Effector memory CD4-positive, alpha-beta T cell (primary cell): Measurements from ENCODE around the gene RAPGEF6.

Experiments used
- DNase-seq, 3 donors: peaks; one replicate each; pipeline ENCODE4 v3.0.0-alpha.2; 2020
- H3K27ac ChIP-seq: 2 replicates; pipeline ENCODE4 v1.7.0; 2013; ENCODE audit warnings: mild to moderate bottlenecking, low read length, moderate library complexity; ENCODE audit not compliant: insufficient read depth, poor library complexity, severe bottlenecking
- H3K27me3 ChIP-seq: replicated peaks from 2 replicates; pipeline ENCODE4 v1.7.0; 2013; ENCODE audit warnings: mild to moderate bottlenecking, low read length; ENCODE audit not compliant: insufficient read depth, control insufficient read depth, poor library complexity, severe bottlenecking
- H3K36me3 ChIP-seq: 2 replicates; pipeline ENCODE4 v1.7.0; 2013; ENCODE audit warnings: mild to moderate bottlenecking, low read length, moderate library complexity; ENCODE audit not compliant: control insufficient read depth, insufficient read depth
- H3K4me1 ChIP-seq: 2 replicates; pipeline ENCODE4 v1.7.0; 2013; ENCODE audit warnings: low read length, mild to moderate bottlenecking; ENCODE audit not compliant: control insufficient read depth, insufficient read depth, poor library complexity, severe bottlenecking
- H3K4me3 ChIP-seq: 2 replicates; pipeline ENCODE4 v1.7.0; 2013; ENCODE audit warnings: low read length, low read depth, mild to moderate bottlenecking; ENCODE audit not compliant: insufficient read depth, poor library complexity, severe bottlenecking
- H3K9me3 ChIP-seq: 2 replicates; pipeline ENCODE4 v1.7.0; 2013; ENCODE audit warnings: mild to moderate bottlenecking, low read length, moderate library complexity; ENCODE audit not compliant: control insufficient read depth

Gene RAPGEF6

GRCh38 chr5:131460867-131461572 lies 174.0 kb downstream of the RAPGEF6 start:
- H3K4me3 ChIP-seq: no peak overlapping the region
- no peaks in the 10 kb centered on the region for H3K9me3 ChIP-seq
- no peak for DNase-seq
- H3K27ac ChIP-seq: no peak overlapping the region
- peaks cover 7% of the 10 kb centered on the region for H3K4me1 ChIP-seq
- H3K36me3 ChIP-seq: peaks cover 25% of the 10 kb centered on the region
- H3K27me3 ChIP-seq: no peaks in the 10 kb centered on the region

GRCh38 chr5:131460133-131460532 lies 174.9 kb downstream of the RAPGEF6 start:
- no peaks in the 10 kb centered on the region for H3K9me3 ChIP-seq
- peaks cover 34% of the 10 kb centered on the region for H3K36me3 ChIP-seq
- H3K4me3 ChIP-seq: no peak overlapping the region
- DNase-seq: no peak
- peaks cover 7% of the 10 kb centered on the region for H3K4me1 ChIP-seq
- H3K27ac ChIP-seq: no peak overlapping the region
- no peaks in the 10 kb centered on the region for H3K27me3 ChIP-seq

- Histone ChIP-seq H3K4me3 (no peak overlapping the region), H3K36me3 (peaks cover 42% of the 10 kb centered on the region), H3K9me3 (no peaks in the 10 kb centered on the region), H3K27me3 (no peaks in the 10 kb centered on the region), H3K4me1 (peaks cover 7% of the 10 kb centered on the region), H3K27ac (no peak overlapping the region)
- no peak for DNase-seq
Measured at GRCh38 chr5:131459216-131459615, 175.8 kb downstream of the RAPGEF6 start.

- DNase-seq: no peak
Measured at GRCh38 chr5:131457193-131457592, 177.8 kb downstream of the RAPGEF6 start.

GRCh38 chr5:131450941-131451340 lies 184.1 kb downstream of the RAPGEF6 start:
- Histone ChIP-seq H3K4me1 (no peaks in the 10 kb centered on the region), H3K36me3 (peaks cover 43% of the 10 kb centered on the region), H3K4me3 (no peak overlapping the region), H3K9me3 (no peaks in the 10 kb centered on the region), H3K27me3 (no peaks in the 10 kb centered on the region), H3K27ac (no peak overlapping the region)
- no peak for DNase-seq

More at GRCh38 chr5:131457193-131457592, 177.8 kb downstream of the RAPGEF6 start:
- H3K9me3 ChIP-seq: no peaks in the 10 kb centered on the region
- no peak overlapping the region for H3K4me3 ChIP-seq
- no peaks in the 10 kb centered on the region for H3K27me3 ChIP-seq
- H3K4me1 ChIP-seq: peaks cover under 1% of the 10 kb centered on the region
- peaks cover 41% of the 10 kb centered on the region for H3K36me3 ChIP-seq
- H3K27ac ChIP-seq: no peak overlapping the region

GRCh38 chr5:131441184-131441583 lies 193.8 kb downstream of the RAPGEF6 start:
- Histone ChIP-seq H3K9me3 (no peaks in the 10 kb centered on the region), H3K4me1 (no peaks in the 10 kb centered on the region), H3K36me3 (peaks cover 69% of the 10 kb centered on the region), H3K4me3 (no peak overlapping the region), H3K27me3 (no peaks in the 10 kb centered on the region), H3K27ac (no peak overlapping the region)
- DNase-seq: no peak

GRCh38 chr5:131436081-131436480 lies 198.9 kb downstream of the RAPGEF6 start:
- H3K4me1 ChIP-seq: no peaks in the 10 kb centered on the region
- H3K4me3 ChIP-seq: no peak overlapping the region
- H3K36me3 ChIP-seq: peaks cover 71% of the 10 kb centered on the region
- no peak for DNase-seq
- no peaks in the 10 kb centered on the region for H3K27me3 ChIP-seq
- H3K9me3 ChIP-seq: no peaks in the 10 kb centered on the region
- H3K27ac ChIP-seq: no peak overlapping the region

- Histone ChIP-seq H3K4me1 (no peaks in the 10 kb centered on the region), H3K4me3 (no peak overlapping the region), H3K27ac (no peak overlapping the region), H3K9me3 (no peaks in the 10 kb centered on the region), H3K27me3 (no peaks in the 10 kb centered on the region), H3K36me3 (peaks cover 68% of the 10 kb centered on the region)
- no peak for DNase-seq
Measured at GRCh38 chr5:131433109-131433508, 201.9 kb downstream of the RAPGEF6 start.

- no peak overlapping the region for H3K27ac ChIP-seq
- no peaks in the 10 kb centered on the region for H3K9me3 ChIP-seq
- no peaks in the 10 kb centered on the region for H3K4me1 ChIP-seq
- no peak for DNase-seq
- no peaks in the 10 kb centered on the region for H3K27me3 ChIP-seq
- H3K36me3 ChIP-seq: peaks cover 74% of the 10 kb centered on the region
- H3K4me3 ChIP-seq: no peak overlapping the region
Measured at GRCh38 chr5:131431794-131432193, 203.2 kb downstream of the RAPGEF6 start.

- Histone ChIP-seq H3K27ac (no peak overlapping the region), H3K36me3 (peaks cover 73% of the 10 kb centered on the region)
- DNase-seq: no peak
Measured at GRCh38 chr5:131430794-131431193, 204.2 kb downstream of the RAPGEF6 start.

More at GRCh38 chr5:131430794-131431193, 204.2 kb downstream of the RAPGEF6 start:
- H3K4me1 ChIP-seq: no peaks in the 10 kb centered on the region
- H3K4me3 ChIP-seq: no peak overlapping the region
- no peaks in the 10 kb centered on the region for H3K9me3 ChIP-seq
- H3K27me3 ChIP-seq: no peaks in the 10 kb centered on the region
